NCI-H1105 (cell line): Measurements from ENCODE around the gene BRINP2.

Experiments used
- DNase-seq: peaks from one replicate; lab custom pipeline; 2025; lab: John Stamatoyannopoulos, UW

The BRINP2 gene

DNA sequence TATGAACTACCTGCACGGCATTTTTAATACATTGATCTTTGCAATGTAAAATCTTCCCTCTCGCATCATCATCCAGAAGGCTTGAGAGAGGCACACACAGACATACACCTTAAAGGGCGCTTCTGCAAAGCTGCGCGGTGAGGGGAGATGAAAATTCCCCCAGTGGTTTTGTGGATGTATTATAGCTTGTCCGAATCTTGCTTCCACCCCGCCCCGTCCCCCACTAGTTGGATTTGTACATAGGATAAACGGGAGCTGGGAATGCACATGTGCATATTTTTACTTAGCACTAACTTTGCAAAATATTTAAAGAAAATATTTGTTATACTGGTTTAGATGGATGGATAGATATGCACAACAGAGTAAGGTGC, 5.7 kb upstream of the BRINP2 start:
- DNase-seq: no peak

GRCh38 chr1:177171536-177172123, 872 bp downstream of the BRINP2 start:
- no peak for DNase-seq

DNA sequence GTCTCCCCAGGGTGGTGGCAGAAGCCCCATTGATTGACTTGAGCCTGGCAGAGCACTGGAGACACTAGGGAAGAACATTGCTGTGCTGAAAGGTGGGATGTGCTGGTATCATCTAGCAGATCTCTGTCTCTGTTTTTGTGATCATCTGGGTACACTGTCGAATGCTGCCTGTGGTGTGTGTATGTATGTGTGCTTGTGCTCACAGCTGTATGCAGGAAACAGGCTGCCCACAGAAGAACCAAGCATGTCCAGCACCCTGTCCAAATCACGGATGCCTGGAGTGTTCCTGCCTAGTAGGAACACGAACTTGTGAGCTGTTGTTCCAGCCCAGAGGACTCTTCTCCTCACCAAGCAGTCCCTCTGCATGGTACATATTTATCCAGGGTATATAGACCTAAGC, 1.5 kb downstream of the BRINP2 start:
- no peak for DNase-seq

DNA sequence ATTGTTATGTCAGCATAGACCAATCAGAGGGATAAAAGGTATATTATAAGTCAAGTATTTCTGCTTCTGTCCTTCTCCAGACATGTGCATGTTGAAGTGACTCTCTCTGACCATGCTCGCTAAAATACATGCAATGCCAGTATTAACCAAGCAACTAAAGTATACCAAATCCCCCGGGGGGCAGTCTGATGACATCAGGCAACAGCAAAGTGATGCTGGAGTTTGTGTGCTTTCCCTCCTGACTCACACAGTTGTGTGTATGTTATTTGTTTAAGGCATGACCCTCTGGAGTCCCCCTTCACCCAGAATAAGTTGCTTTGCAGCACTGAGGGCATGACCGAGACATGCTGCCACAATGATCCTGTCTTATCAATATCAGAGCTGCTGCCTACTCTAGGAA, 2.1 kb downstream of the BRINP2 start:
- DNase-seq: no peak

- no peak for DNase-seq
These were observed 3.2 kb downstream of the BRINP2 start for GRCh38 chr1:177173976-177174375.

DNA sequence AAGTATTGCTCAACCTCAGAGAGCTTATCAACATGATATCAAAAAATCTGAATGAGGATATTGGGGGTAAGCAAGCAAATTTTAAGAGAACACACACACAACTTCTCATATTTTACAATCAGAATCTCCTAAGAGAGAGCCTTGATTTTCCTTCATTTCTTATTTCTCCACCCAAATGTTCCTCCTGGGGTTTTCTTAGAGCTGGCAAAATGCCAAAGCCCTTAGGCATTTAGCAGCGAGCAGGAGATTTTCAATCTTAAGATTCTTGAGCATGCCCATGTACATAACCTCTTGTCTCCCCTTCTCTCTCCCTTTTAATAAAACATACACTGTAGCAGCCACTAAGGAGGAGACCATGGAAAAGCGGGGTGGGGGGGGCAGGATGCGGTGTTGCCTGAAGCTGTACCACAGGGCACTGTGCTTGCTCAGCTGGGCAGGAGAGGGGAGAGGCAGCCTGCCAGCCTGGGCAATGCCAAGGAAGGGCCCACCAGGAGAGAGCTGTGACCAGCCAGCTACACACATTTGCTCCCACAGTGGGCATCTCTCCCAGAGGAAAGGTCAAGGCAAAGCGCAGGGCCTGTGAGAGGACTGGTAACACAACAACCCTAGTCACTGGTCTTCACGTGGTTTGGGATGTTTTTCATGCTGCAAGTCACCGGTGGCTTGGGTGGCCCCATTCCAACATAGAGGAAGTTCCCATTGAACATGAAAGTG, 4.3 kb downstream of the BRINP2 start:
- no peak for DNase-seq

DNA sequence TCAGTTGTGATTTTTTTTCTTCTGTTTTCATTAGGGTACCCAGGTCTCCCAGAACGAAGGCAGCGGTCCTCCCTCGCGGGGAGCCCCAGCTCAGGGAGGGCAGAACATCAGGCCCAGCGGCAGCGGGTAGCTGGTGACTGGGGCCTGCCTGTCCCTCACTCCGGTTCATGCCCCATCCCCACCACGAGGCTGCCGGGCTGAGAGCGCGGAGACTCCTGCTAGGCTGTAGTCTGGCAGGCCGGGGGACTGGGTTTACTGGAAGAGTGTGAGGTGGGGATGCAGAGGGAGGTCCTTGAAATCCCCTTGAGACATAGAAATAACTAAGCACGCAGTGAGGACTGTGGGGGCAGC, 10.5 kb downstream of the BRINP2 start:
- no peak for DNase-seq

DNA sequence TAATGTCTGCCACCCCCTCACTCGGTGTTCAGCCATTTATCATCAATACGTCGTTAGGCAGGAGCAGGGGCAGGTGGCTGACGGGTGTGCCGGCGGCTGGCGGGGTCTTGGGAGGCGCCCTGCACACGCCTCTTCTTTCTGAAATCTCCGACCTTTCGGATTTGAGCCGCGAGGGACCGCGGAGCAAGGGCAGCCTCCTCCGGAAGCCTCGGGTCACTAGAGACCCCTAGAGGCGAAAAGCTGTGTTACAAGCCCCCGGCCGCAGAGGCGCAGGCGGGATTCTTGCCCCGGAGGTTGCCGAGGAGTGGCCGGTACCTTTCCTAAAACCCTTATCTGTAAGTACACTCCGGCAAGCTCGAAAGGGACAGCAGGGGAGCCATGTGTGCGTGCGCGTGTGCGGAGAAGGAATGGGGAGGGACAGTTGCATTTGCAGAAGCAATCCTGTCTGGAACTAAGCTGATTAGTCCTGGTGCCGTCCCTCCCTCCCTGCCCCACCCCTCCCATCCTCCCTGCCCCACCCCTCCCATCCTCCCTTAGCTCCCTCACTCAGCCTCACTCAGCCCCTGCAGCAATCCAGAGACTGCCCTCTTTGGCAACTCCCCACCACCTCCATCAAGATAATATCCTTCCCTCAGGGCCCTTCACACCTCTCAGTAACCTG, 11.0 kb downstream of the BRINP2 start:
- peak; percentile 72 for DNase-seq

GRCh38 chr1:177183836-177184235, 13.1 kb downstream of the BRINP2 start:
- no peak for DNase-seq

DNA sequence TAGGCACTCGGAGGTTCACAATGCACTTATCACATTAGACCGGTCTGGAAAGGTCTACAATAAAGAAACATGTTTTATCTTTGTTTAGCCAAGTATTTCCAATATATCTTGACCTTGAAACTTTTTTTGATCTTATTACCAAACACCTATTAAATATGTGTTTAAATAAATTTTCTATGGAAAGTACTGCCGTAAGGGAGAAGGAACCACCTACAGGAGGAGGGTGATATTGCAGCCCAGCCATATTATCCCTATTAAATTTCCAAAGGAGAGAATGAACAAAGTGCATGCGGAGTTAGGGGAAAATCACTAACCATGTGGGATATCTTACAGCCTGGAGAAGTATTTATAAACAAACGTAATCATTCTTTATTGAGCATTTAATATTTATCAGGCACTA, 14.5 kb downstream of the BRINP2 start:
- DNase-seq: no peak

DNA sequence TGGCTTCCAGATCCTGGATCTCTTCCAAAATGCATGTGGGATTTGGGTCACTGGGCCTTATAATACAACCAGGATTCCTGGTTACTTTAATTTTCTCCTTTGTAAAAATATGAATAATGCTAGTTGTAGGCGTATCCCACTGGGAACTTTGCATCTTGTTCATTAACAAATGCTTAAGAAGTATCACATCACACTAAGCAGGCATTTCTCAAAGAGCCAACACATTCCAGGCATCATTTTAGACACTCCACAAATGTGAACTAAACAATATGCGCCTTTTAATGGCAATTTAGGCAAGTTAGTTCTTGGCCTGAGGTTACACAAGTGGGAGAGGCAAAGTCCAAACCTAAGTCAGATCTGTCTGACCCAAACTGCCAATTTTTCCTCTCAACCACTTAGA, 15.9 kb downstream of the BRINP2 start:
- no peak for DNase-seq

- DNase-seq: no peak
These were observed 19.7 kb downstream of the BRINP2 start for GRCh38 chr1:177190308-177190970.

GRCh38 chr1:177198243-177198642, 27.5 kb downstream of the BRINP2 start:
- DNase-seq: no peak

- no peak for DNase-seq
These were observed 29.5 kb downstream of the BRINP2 start for GRCh38 chr1:177200290-177200689.

- no peak for DNase-seq
These were observed 36.1 kb downstream of the BRINP2 start for GRCh38 chr1:177206831-177207355.

DNA sequence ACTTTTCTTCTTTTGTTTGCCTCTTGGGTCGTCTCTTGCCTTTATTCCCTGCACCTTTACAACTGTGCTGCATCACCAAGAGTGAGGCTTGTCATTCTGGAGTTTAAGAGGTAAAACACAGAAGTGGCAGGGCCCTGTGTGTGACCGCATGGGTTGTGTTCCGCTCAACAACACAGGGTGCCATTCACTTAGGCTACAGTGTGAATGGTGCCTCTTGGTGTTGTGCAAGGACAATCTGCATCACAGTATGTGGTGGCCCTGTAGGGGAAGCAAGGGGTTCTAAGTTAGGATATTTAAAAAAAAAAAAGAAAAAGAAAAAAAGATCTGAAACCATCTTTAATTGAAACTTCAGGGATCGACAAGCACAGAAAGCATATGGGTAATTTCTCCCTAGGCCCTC, 38.2 kb downstream of the BRINP2 start:
- DNase-seq: no peak

DNA sequence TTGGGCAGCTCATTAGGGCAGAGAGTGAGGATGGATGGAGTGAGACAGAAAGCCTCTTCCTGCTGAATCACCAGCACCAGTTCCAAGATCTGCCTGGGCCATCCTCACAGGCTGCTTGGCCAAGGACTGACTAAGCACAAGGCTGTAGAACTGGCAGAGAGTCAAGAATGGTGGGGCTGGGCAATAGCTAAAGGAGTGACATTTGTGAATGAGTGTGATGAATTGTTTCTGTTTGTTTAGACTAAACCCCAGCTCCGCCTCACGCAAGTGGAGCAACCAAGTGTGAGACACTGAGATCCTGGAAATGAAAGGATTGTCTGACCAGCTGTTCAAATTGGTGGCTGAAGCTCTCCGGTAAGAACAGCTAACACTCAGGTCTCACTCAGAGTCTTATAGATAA, 38.6 kb downstream of the BRINP2 start:
- DNase-seq: peak; percentile 84

DNA sequence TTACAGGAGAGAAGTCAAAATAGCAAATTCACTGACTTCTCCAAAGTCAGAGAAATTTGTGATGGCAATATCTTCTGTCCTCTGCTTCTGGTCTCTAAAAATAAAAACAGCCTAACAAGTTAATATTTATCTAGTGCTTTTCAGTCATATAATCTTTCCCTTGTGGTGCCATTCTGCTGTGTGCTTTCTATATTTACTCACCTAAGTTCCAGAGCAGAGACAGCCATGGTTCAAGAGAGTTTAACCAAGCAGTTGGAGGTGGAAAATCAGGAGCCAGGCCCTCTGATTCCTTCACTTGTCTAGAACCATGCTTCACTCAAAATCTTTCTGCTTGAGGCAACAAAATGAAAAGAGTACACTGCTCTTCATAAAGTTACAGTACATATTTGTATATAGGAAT, 39.3 kb downstream of the BRINP2 start:
- DNase-seq: no peak

DNA sequence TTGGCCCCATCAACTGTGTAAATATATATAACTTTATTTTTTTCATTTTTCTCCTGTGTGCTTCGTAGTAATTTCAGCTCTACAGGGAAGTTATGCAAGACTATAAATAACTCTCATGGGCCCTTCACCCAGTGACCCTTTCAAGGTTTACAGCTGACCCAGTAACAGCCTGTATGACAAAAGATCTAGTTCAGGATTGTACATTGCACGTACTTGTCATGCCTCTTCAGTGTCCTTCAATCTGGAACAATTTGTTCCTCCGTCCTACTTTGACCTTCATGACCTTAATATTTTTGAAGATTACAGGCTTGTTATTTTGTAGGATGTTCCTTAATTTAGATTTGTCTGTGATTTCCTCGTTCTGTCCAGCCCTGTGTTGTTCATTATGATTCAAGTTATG, 40.5 kb downstream of the BRINP2 start:
- DNase-seq: no peak

DNA sequence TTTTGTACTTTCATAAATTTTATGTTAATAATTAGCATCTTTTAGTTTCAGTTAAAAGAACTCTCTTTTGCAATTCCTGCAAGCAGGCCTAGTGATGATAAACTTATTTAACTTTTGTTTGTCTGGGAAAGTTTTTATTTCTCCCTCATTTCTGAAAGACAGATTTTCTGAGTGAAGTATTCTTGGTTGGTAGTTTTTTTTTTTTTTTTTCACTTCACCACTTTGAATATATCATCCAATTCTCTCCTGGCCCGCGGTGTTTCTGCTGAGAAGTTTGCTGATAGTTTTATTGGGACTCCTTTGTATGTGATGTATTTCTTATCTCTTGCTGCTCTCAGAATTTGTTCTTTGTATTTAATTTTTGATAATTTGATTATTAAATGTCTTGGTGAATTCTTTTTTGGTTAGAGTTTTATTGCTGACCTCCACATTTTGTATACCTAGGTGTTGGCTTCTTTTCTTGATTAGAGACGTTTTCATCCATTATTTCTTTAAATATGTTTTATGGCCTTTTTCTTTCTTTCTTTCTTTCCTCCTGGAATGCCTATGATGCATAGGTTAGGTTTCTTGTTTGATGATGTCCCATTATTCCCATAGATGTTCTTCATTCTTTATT, 45.9 kb downstream of the BRINP2 start:
- DNase-seq: no peak

GRCh38 chr1:177219554-177220458, 49.0 kb downstream of the BRINP2 start:
- DNase-seq: no peak
